ENCODE data around the gene NUP62.
"Not testable (repeated sequence)": the region's sequence is repeated elsewhere in the genome, so short reads cannot be mapped to it uniquely, and the experiment has no call there.

Gene NUP62

GRCh38 chr19:49925486-49925885 lies 3.8 kb downstream of the NUP62 start:
- no peak for DNase-seq (ENCODE audit: low spot score)

- DNase-seq (ENCODE audit: low spot score), result not testable (repeated sequence)
These were observed 4.5 kb downstream of the NUP62 start for GRCh38 chr19:49924881-49925210.

GRCh38 chr19:49924004-49924880 lies 5.1 kb downstream of the NUP62 start:
- no peak for DNase-seq (ENCODE audit: low spot score)

- DNase-seq (ENCODE audit: low spot score), result no peak
These were observed 6.0 kb downstream of the NUP62 start for GRCh38 chr19:49923055-49924003.

- DNase-seq (ENCODE audit: low spot score), result no peak
These were observed 7.2 kb downstream of the NUP62 start for GRCh38 chr19:49921871-49922795.

GRCh38 chr19:49920624-49921363 lies 8.5 kb downstream of the NUP62 start:
- no peak for DNase-seq (ENCODE audit: low spot score)

GRCh38 chr19:49918089-49918488 lies 11.2 kb downstream of the NUP62 start:
- DNase-seq (ENCODE audit: low spot score), result no peak

- DNase-seq (ENCODE audit: low spot score), result no peak
These were observed 12.2 kb downstream of the NUP62 start for GRCh38 chr19:49916839-49917733.

- no peak for DNase-seq (ENCODE audit: low spot score)
These were observed 14.0 kb downstream of the NUP62 start for GRCh38 chr19:49915271-49915670.

GRCh38 chr19:49913720-49914119 lies 15.6 kb downstream of the NUP62 start:
- DNase-seq (ENCODE audit: low spot score), result no peak

- no peak for DNase-seq (ENCODE audit: low spot score)
These were observed 16.2 kb downstream of the NUP62 start for GRCh38 chr19:49912965-49913685.

GRCh38 chr19:49911381-49912145 lies 17.7 kb downstream of the NUP62 start:
- DNase-seq (ENCODE audit: low spot score), result no peak

- no peak for DNase-seq (ENCODE audit: low spot score)
These were observed 19.1 kb downstream of the NUP62 start for GRCh38 chr19:49910179-49910578.

GRCh38 chr19:49908480-49909420 lies 20.6 kb downstream of the NUP62 start:
- no peak for DNase-seq (ENCODE audit: low spot score)

- no peak for DNase-seq (ENCODE audit: low spot score)
These were observed 21.4 kb downstream of the NUP62 start for GRCh38 chr19:49907745-49908446.

- DNase-seq (ENCODE audit: low spot score), result no peak
These were observed 22.3 kb downstream of the NUP62 start for GRCh38 chr19:49906879-49907564.

Data from HuH-7.5 (cell line).